GM23248 (cell line): ENCODE data around the gene FBH1. TPM values are rescaled to one million over a fixed set of nuclear protein-coding genes. Genes with fewer than 3 reads are reported as not detected.
"Not testable (repeated sequence)": the region's sequence is repeated elsewhere in the genome, so short reads cannot be mapped to it uniquely, and the experiment has no call there.

Experiments used
- DNase-seq: peaks from one replicate; pipeline ENCODE4 v3.0.0-alpha.2; 2015
- H2AFZ ChIP-seq: fragments of 200-600 bp; sonication (generic); 2 replicates; pipeline ENCODE4 v1.6.1; 2016; ENCODE audit warnings: antibody characterized with exemption
- H3F3A ChIP-seq: fragments of 200-600 bp; sonication (generic); 2 replicates; pipeline ENCODE4 v1.6.1; 2016; ENCODE audit warnings: mild to moderate bottlenecking, antibody characterized with exemption, mixed run types; ENCODE audit not compliant: insufficient read depth
- H3K27ac ChIP-seq: fragments of 200-600 bp; sonication (generic); 2 replicates; pipeline ENCODE4 v1.5.1; 2016; ENCODE audit warnings: mild to moderate bottlenecking
- H3K27me3 ChIP-seq: fragments of 200-600 bp; sonication (generic); replicated peaks from 2 replicates; pipeline ENCODE4 v1.6.1; 2016; ENCODE audit warnings: mild to moderate bottlenecking; ENCODE audit not compliant: insufficient read depth
- H3K36me3 ChIP-seq: fragments of 200-600 bp; sonication (generic); 2 replicates; pipeline ENCODE4 v1.6.1; 2016; ENCODE audit warnings: low read depth, mild to moderate bottlenecking
- H3K4me1 ChIP-seq: fragments of 200-600 bp; sonication (generic); 2 replicates; pipeline ENCODE4 v1.6.1; 2016; ENCODE audit warnings: mild to moderate bottlenecking; ENCODE audit not compliant: insufficient read depth
- H3K4me2 ChIP-seq: fragments of 200-600 bp; sonication (generic); one replicate; pipeline ENCODE4 v1.6.1; 2016; ENCODE audit warnings: mild to moderate bottlenecking; ENCODE audit not compliant: unreplicated experiment
- H3K4me3 ChIP-seq: fragments of 200-600 bp; sonication (generic); 2 replicates; pipeline ENCODE4 v1.5.1; 2016; ENCODE audit warnings: mild to moderate bottlenecking
- H3K79me2 ChIP-seq: fragments of 200-600 bp; sonication (generic); 2 replicates; pipeline ENCODE4 v1.6.1; 2016; ENCODE audit warnings: mild to moderate bottlenecking; ENCODE audit not compliant: insufficient read depth
- H3K9ac ChIP-seq: fragments of 200-600 bp; sonication (generic); 2 replicates; pipeline ENCODE4 v1.6.1; 2016; ENCODE audit warnings: mild to moderate bottlenecking
- H3K9me2 ChIP-seq: fragments of 200-600 bp; sonication (generic); 2 replicates; pipeline ENCODE4 v1.6.1; 2016; ENCODE audit warnings: mixed run types, mild to moderate bottlenecking, moderate library complexity; ENCODE audit not compliant: insufficient read depth
- H3K9me3 ChIP-seq: fragments of 200-600 bp; sonication (generic); one replicate; pipeline ENCODE4 v1.6.1; 2017; ENCODE audit warnings: low read depth
- H4K20me1 ChIP-seq: fragments of 200-600 bp; sonication (generic); 2 replicates; pipeline ENCODE4 v1.6.0; 2016; ENCODE audit not compliant: insufficient read depth
- EZH2 ChIP-seq: fragments of 200-600 bp; sonication (generic); IDR thresholded peaks from 2 replicates; pipeline ENCODE4 v1.6.1; 2018; ENCODE audit warnings: antibody characterized with exemption, mild to moderate bottlenecking; ENCODE audit not compliant: insufficient read depth, poor library complexity, severe bottlenecking
- EZH2phosphoT487 ChIP-seq: fragments of 200-600 bp; sonication (generic); IDR thresholded peaks from 2 replicates; pipeline ENCODE4 v1.6.1; 2018; ENCODE audit warnings: antibody characterized with exemption, moderate library complexity, mild to moderate bottlenecking, low read depth; ENCODE audit not compliant: insufficient read depth
- WGBS, 2 experiments: methylation state at CpG; one replicate each; pipeline ENCODE4 v1.1.6; 2015 to 2017; ENCODE audit warnings: low lambda C conversion rate in 2 of 2, low coverage in 1 of 2; ENCODE audit errors: missing lambda C conversion rate in 2 of 2; 5-methylcytosine and 5-hydroxymethylcytosine counted together
- in situ Hi-C: fragments of 300-500 bp; cut with MboI; formaldehyde crosslinking; loops from 2 replicates; pipeline ENCODE4 v1.15.0; 2020
- polyA plus RNA-seq: library from polyadenylated mRNA; unstranded; fragments of >200 nt; fragmentation: Nextera tagmentation; extraction: Ambion mirVana; gene quantifications from 2 replicates; pipeline ENCODE4 v1.2.1, GENCODE V29; 2016
- total RNA-seq: library from RNA; depleted of rRNA; stranded (reverse); fragments of >200 nt; shearing (Covaris generic); gene quantifications from 2 replicates; pipeline ENCODE4 v1.2.3, GENCODE V29; 2014

FBH1 gene
- total and polyA plus RNA-seq, 2 experiments from 2014 or later: 66.4 to 79.3 TPM

DNA sequence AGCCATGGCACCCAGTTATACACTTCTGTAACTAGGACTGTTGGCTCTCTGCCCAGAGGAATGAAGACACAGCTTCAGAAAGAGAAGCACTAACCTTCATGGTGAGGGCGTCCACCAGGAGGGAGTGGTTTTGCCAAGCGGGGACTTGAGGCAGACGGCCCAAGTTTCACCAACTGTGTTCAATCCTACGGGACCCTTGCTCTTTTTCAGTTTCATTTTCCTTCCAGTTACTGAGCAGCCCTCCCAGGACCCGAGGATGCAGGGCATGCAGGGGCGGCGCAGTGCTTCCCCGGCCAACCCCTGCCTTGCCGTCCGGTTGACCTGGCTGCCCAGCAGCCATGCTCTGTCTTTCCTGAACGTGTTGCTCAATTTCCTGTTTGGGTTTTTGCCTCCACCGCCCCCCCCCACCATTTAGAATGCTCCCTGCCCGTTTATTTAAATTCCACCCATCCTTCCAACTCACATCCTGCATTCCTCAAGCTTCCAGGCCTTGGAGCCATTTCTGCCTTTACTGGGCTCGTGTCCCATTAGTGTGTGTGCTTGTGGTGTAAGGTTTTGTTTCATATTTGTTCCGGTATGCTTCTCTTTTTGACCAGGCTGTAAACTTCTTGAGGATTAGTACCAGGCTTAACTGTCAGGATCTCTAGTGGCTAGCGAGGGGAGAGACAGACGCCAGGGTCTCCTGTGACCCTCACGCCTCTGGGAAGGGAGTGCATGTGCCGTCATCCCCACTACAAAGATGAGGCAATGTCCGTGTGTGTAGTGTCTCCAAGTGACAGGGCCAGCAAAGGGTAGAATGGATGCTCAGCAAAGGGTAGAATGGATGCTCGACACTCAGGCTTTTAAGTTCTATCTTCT lies 55.7 kb downstream of the FBH1 start:
- in situ Hi-C loops: no loop called here
- peak overlapping the region; percentile 32 for H3K4me3 ChIP-seq

DNA sequence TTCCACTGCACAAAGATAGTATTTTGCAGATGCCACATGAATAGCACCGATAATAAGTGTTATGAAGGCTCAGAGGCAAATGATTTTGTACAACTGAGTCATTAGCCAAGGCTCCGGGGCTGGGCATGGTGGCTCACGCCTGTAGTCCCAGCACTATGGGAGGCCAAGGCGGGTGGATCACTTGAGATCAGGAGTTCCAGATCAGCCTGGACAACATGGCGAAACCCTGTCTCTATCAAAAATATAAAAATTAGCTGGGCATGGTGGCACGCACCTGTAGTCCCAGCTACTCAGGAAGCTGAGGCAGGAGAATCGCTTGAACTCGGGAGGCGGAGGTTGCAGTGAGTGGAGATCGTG lies 56.4 kb downstream of the FBH1 start:
- Histone ChIP-seq H2AFZ (peak overlapping the region; percentile 71), H3F3A (peaks cover 33% of the 10 kb centered on the region), H3K4me1 (peaks cover 44% of the 10 kb centered on the region), H3K27ac (peak overlapping the region; percentile 100), H3K4me2 (peak overlapping the region; percentile 61), H3K9ac (peak overlapping the region; percentile 96)
- H4K20me1 ChIP-seq, H3K9me3 ChIP-seq, H3K79me2 ChIP-seq, H3K27me3 ChIP-seq, in situ Hi-C loops, DNase-seq, H3K4me3 ChIP-seq, H3K36me3 ChIP-seq, H3K9me2 ChIP-seq: not testable (repeated sequence)
- 89 to 90% methylated on average over 10 of the region's 10 CpGs for WGBS, 2 experiments

More for the DNA sequence above, 55.7 kb downstream of the FBH1 start:
- no peaks in the 10 kb centered on the region for H3K79me2 ChIP-seq
- no peaks in the 10 kb centered on the region for H3K9me2 ChIP-seq
- TF ChIP-seq EZH2: no peak
- no peak for TF ChIP-seq EZH2phosphoT487
- H4K20me1 ChIP-seq: no peaks in the 10 kb centered on the region
- H3K36me3 ChIP-seq: no peaks in the 10 kb centered on the region
- H3K4me2 ChIP-seq: peak overlapping the region; percentile 61
- H3K27me3 ChIP-seq: no peaks in the 10 kb centered on the region
- no peaks in the 10 kb centered on the region for H3K9me3 ChIP-seq
- WGBS, 2 experiments: 23 to 25% methylated on average over 20 to 21 of the region's 21 CpGs
- DNase-seq: peak; percentile 88
- H3F3A ChIP-seq: peaks cover 33% of the 10 kb centered on the region
- peak overlapping the region; percentile 71 for H2AFZ ChIP-seq
- H3K4me1 ChIP-seq: peaks cover 39% of the 10 kb centered on the region
- peak overlapping the region; percentile 100 for H3K27ac ChIP-seq
- peak overlapping the region; percentile 96 for H3K9ac ChIP-seq

DNA sequence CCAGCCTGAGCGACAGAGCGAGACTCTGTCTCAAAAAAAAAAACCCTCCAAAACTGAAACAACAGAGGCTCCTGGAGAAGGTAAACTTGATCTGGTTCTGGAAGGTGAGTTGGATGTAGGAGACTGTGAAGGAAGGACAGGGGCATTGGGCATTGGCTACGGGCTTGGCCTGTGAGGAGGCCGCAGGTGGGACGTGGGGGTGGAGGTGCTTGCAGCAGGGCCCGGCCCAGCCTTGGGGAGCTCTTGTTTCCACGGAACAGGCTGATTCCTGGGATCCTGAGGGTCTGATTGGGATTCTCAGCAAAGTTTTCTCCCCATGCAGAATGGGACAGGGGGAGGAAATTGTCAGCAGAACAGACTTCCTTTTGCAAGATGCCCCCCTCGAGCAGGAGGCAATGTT lies 56.7 kb downstream of the FBH1 start:
- peaks cover 33% of the 10 kb centered on the region for H3F3A ChIP-seq
- no peak overlapping the region for H3K4me2 ChIP-seq
- no peaks in the 10 kb centered on the region for H3K79me2 ChIP-seq
- peaks cover 46% of the 10 kb centered on the region for H3K4me1 ChIP-seq
- H3K27me3 ChIP-seq: no peaks in the 10 kb centered on the region
- 97 to 99% methylated on average over 8 of the region's 8 CpGs for WGBS, 2 experiments
- no peak overlapping the region for H2AFZ ChIP-seq
- no peaks in the 10 kb centered on the region for H3K9me3 ChIP-seq
- in situ Hi-C loops: no loop called here
- no peak overlapping the region for H3K4me3 ChIP-seq
- TF ChIP-seq EZH2phosphoT487 (no peak), EZH2 (no peak)
- no peak for DNase-seq
- no peaks in the 10 kb centered on the region for H3K36me3 ChIP-seq
- peak overlapping the region; percentile 96; the same call in 1 of the 2 replicates for H3K9ac ChIP-seq
- no peaks in the 10 kb centered on the region for H4K20me1 ChIP-seq
- H3K9me2 ChIP-seq: no peaks in the 10 kb centered on the region
- peak overlapping the region; percentile 100 for H3K27ac ChIP-seq

DNA sequence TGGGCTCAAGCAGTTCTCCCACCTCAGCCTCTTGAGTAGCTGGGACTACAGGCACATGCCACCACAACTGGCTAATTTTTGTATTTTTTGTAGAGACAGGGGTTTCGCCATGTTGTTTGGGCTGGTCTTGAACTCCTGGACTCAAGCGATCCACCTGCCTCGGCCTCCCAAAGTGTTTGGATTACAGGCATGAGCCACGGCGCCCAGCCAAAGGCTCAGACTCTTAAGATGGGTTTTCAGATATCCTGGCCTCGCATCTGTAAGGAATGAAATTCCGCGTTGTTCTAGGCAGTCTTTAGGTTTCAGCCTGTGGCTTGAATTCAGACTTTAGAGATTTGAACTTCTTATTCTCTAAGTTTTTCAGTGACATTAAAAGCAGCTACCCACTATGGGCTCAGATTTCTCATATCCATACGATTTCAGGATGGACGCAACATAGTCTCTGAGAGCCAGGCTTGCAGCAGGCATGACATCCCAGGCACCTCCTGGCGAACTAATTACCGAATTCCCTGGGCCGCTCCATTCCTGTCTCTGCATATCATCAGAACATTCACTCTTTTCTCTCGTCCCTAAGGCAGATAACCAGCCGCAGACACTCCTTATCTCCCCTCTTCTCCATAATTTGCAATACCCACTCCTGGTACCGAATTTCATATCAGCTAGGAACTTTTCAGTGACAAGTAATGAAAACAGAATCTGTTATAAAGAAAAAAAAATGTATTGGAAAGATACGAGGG lies 57.6 kb downstream of the FBH1 start:
- Histone ChIP-seq H3K4me2 (no peak overlapping the region), H3K4me1 (peaks cover 46% of the 10 kb centered on the region), H2AFZ (no peak overlapping the region), H3K9ac (no peak overlapping the region), H3K9me3 (no peaks in the 10 kb centered on the region), H4K20me1 (no peaks in the 10 kb centered on the region), H3K36me3 (no peaks in the 10 kb centered on the region), H3K27me3 (no peaks in the 10 kb centered on the region), H3K79me2 (no peaks in the 10 kb centered on the region), H3K4me3 (no peak overlapping the region), H3K9me2 (no peaks in the 10 kb centered on the region), H3K27ac (no peak overlapping the region), H3F3A (peaks cover 33% of the 10 kb centered on the region)
- DNase-seq: no peak
- TF ChIP-seq EZH2: no peak
- in situ Hi-C loops: no loop called here
- WGBS, 2 experiments: 92 to 93% methylated on average over 17 of the region's 17 CpGs
